OCI-LY1 (cell line): ENCODE results near the gene CLCN6.

ENCODE experiments used
- H2AFZ ChIP-seq: fragments of 200-600 bp; sonication (generic), shearing (Covaris generic); 2 replicates; pipeline ENCODE4 v1.6.0; 2014; ENCODE audit warnings: antibody characterized with exemption, mild to moderate bottlenecking, low read length
- H3F3A ChIP-seq: fragments of 200-600 bp; sonication (generic), shearing (Covaris generic); 2 replicates; pipeline ENCODE4 v1.6.0; 2014; ENCODE audit warnings: mild to moderate bottlenecking, antibody characterized with exemption, low read length, moderate library complexity; ENCODE audit not compliant: insufficient read depth
- H3K27ac ChIP-seq: fragments of 200-600 bp; sonication (generic); 2 replicates; pipeline ENCODE4 v1.5.1; 2014; ENCODE audit warnings: low read length, mixed run types, mild to moderate bottlenecking, low read depth; ENCODE audit not compliant: poor library complexity, severe bottlenecking
- H3K27me3 ChIP-seq: fragments of 200-600 bp; sonication (generic); 2 replicates; pipeline ENCODE4 v1.6.0; 2014; ENCODE audit warnings: antibody characterized with exemption, mild to moderate bottlenecking, low read length, moderate library complexity; ENCODE audit not compliant: insufficient read depth
- H3K36me3 ChIP-seq: fragments of 200-600 bp; sonication (generic); 2 replicates; pipeline ENCODE4 v1.6.1; 2014; ENCODE audit warnings: mild to moderate bottlenecking, antibody characterized with exemption, low read length, moderate library complexity, mixed read lengths; ENCODE audit not compliant: insufficient read depth
- H3K4me1 ChIP-seq: fragments of 200-600 bp; sonication (generic); 2 replicates; pipeline ENCODE4 v1.5.1; 2014; ENCODE audit warnings: mild to moderate bottlenecking, low read length, moderate library complexity; ENCODE audit not compliant: insufficient read depth, severe bottlenecking
- H3K4me2 ChIP-seq: fragments of 200-600 bp; sonication (generic), shearing (Covaris generic); 2 replicates; pipeline ENCODE4 v1.6.1; 2014; ENCODE audit warnings: low read length
- H3K4me3 ChIP-seq: fragments of 200-600 bp; sonication (generic); 2 replicates; pipeline ENCODE4 v1.5.1; 2014; ENCODE audit warnings: low read length, low read depth, mild to moderate bottlenecking, mixed read lengths; ENCODE audit not compliant: poor library complexity, severe bottlenecking
- H3K79me2 ChIP-seq: fragments of 200-600 bp; shearing (Covaris generic); 2 replicates; pipeline ENCODE4 v1.6.1; 2016; ENCODE audit warnings: mixed run types, low read length, mixed read lengths; ENCODE audit not compliant: insufficient read depth
- H3K9ac ChIP-seq: fragments of 200-600 bp; sonication (generic), shearing (Covaris generic); 2 replicates; pipeline ENCODE4 v1.6.1; 2014; ENCODE audit warnings: mild to moderate bottlenecking, low read length, mixed read lengths
- H3K9me2 ChIP-seq: fragments of 200-600 bp; sonication (generic), shearing (Covaris generic); 2 replicates; pipeline ENCODE4 v1.6.1; 2014; ENCODE audit warnings: low read depth, mild to moderate bottlenecking, low read length, mixed read lengths
- H3K9me3 ChIP-seq: fragments of 200-600 bp; shearing (Covaris generic); 2 replicates; pipeline ENCODE4 v1.6.1; 2014; ENCODE audit warnings: low read length, mixed read lengths
- H4K20me1 ChIP-seq: fragments of 200-600 bp; sonication (generic), shearing (Covaris generic); 2 replicates; pipeline ENCODE4 v1.6.0; 2016; ENCODE audit warnings: mild to moderate bottlenecking, low read length; ENCODE audit not compliant: insufficient read depth
- CTCF ChIP-seq: fragments of 200-600 bp; sonication (generic), shearing (Covaris generic); IDR thresholded peaks from 2 replicates; pipeline ENCODE4 v1.5.1; 2017; ENCODE audit warnings: mild to moderate bottlenecking, antibody characterized with exemption, low read length, moderate library complexity, mixed read lengths
- EZH2 ChIP-seq: fragments of 200-600 bp; sonication (generic), shearing (Covaris generic); IDR thresholded peaks from 2 replicates; pipeline ENCODE4 v1.8.0; 2017; ENCODE audit warnings: borderline replicate concordance, mixed run types, mild to moderate bottlenecking, antibody characterized with exemption, low read length, moderate library complexity, mixed read lengths

Gene CLCN6

GRCh38 chr1:11770011-11770410, 36.0 kb upstream of the CLCN6 start:
- Histone ChIP-seq H3K9ac (no peak overlapping the region), H3K36me3 (no peaks in the 10 kb centered on the region), H3F3A (no peaks in the 10 kb centered on the region), H3K4me1 (peaks cover 5% of the 10 kb centered on the region), H3K27me3 (no peaks in the 10 kb centered on the region), H4K20me1 (no peaks in the 10 kb centered on the region), H3K79me2 (no peaks in the 10 kb centered on the region), H2AFZ (no peak overlapping the region), H3K4me3 (no peak overlapping the region), H3K9me3 (no peaks in the 10 kb centered on the region), H3K27ac (no peak overlapping the region), H3K4me2 (no peak overlapping the region), H3K9me2 (no peaks in the 10 kb centered on the region)
- TF ChIP-seq CTCF (no peak), EZH2 (no peak)

GRCh38 chr1:11771481-11772043, 34.4 kb upstream of the CLCN6 start:
- Histone ChIP-seq H3K79me2 (no peaks in the 10 kb centered on the region), H3K4me3 (no peak overlapping the region), H3F3A (no peaks in the 10 kb centered on the region), H3K27ac (no peak overlapping the region), H3K9me2 (no peaks in the 10 kb centered on the region), H3K36me3 (no peaks in the 10 kb centered on the region), H3K9ac (no peak overlapping the region), H3K4me1 (peaks cover 5% of the 10 kb centered on the region), H4K20me1 (no peaks in the 10 kb centered on the region), H3K4me2 (no peak overlapping the region), H3K27me3 (no peaks in the 10 kb centered on the region), H3K9me3 (no peaks in the 10 kb centered on the region), H2AFZ (no peak overlapping the region)
- TF ChIP-seq CTCF (no peak), EZH2 (no peak)

GRCh38 chr1:11772458-11772857, 33.5 kb upstream of the CLCN6 start:
- Histone ChIP-seq H3K27me3 (no peaks in the 10 kb centered on the region), H3K9ac (no peak overlapping the region), H3K27ac (no peak overlapping the region), H3F3A (no peaks in the 10 kb centered on the region), H3K9me3 (no peaks in the 10 kb centered on the region), H3K4me3 (no peak overlapping the region), H3K36me3 (no peaks in the 10 kb centered on the region), H4K20me1 (no peaks in the 10 kb centered on the region), H3K79me2 (no peaks in the 10 kb centered on the region), H3K4me1 (peaks cover 5% of the 10 kb centered on the region), H2AFZ (no peak overlapping the region), H3K4me2 (no peak overlapping the region), H3K9me2 (no peaks in the 10 kb centered on the region)
- TF ChIP-seq CTCF: no peak
- TF ChIP-seq EZH2: no peak
